Epithelial cell of esophagus (primary cell): ENCODE data around the gene P3R3URF.

ENCODE experiments used
- DNase-seq: peaks from one replicate; pipeline ENCODE4 v3.0.0; 2010; ENCODE audit warnings: low read depth
- H3K4me3 ChIP-seq: 2 replicates; pipeline ENCODE4 v1.5.1; 2011; ENCODE audit warnings: mild to moderate bottlenecking, low read length, control low read depth
- TF ChIP-seq, protein P1 (sequence below): IDR thresholded peaks from 2 replicates; pipeline ENCODE4 v1.5.1; 2011; ENCODE audit warnings: low read depth, mild to moderate bottlenecking, low read length, control low read depth, inconsistent platforms; ENCODE audit not compliant: insufficient read depth; ENCODE audit errors: missing control alignments

The P3R3URF gene

GRCh38 chr1:46173361-46173856 lies 2.9 kb downstream of the P3R3URF start:
- TF ChIP-seq, protein P1, sequence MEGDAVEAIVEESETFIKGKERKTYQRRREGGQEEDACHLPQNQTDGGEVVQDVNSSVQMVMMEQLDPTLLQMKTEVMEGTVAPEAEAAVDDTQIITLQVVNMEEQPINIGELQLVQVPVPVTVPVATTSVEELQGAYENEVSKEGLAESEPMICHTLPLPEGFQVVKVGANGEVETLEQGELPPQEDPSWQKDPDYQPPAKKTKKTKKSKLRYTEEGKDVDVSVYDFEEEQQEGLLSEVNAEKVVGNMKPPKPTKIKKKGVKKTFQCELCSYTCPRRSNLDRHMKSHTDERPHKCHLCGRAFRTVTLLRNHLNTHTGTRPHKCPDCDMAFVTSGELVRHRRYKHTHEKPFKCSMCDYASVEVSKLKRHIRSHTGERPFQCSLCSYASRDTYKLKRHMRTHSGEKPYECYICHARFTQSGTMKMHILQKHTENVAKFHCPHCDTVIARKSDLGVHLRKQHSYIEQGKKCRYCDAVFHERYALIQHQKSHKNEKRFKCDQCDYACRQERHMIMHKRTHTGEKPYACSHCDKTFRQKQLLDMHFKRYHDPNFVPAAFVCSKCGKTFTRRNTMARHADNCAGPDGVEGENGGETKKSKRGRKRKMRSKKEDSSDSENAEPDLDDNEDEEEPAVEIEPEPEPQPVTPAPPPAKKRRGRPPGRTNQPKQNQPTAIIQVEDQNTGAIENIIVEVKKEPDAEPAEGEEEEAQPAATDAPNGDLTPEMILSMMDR, result no peak
- no peak overlapping the region for H3K4me3 ChIP-seq
- no peak for DNase-seq

DNA sequence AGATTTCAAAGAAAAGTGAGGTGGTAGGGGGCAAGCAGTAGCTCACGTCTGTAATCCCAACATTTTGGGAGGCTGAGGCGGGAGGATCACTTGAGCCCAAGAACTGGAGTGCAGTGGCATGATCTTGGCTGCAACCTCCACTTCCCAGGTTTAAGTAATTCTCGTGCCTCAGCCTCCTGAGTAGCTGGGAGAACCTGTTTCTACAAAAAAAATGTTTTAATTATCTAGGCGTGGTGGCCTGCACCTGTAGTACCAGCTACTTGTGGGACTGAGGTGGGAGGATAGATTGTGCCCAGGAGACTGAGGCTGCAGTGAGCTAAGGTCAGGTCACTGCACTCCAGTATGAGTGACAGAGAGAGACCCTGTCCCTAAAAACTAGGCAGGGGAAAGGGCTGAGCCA lies 4.0 kb downstream of the P3R3URF start:
- DNase-seq, result no peak
- no peak overlapping the region for H3K4me3 ChIP-seq
- TF ChIP-seq, protein P1, result no peak

DNA sequence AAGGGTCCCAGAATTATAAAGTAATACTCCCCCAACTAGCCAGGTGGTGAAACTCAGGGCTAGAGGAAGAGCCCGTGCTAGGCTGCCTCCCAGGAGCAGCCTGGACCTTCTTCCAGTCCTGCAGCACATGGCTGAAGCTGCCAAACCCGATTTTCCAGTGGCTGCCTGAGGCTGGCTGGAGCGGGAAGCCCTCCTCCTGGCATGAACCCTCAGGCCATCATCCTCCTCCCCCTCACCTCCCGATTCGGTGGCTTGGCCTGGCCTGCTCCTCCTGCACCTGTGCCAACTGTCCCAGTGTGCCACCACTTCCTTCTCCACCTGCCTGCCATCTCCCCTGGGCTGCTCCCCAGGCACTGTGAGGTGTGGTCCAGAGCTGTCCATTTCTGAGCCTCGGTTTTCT lies 4.4 kb downstream of the P3R3URF start:
- TF ChIP-seq, protein P1, result no peak
- H3K4me3 ChIP-seq, result no peak overlapping the region
- peak; percentile 71 for DNase-seq

GRCh38 chr1:46171351-46171750 lies 4.9 kb downstream of the P3R3URF start:
- no peak overlapping the region for H3K4me3 ChIP-seq
- TF ChIP-seq, protein P1, result no peak
- DNase-seq, result no peak

- no peak for DNase-seq
- no peak overlapping the region for H3K4me3 ChIP-seq
- TF ChIP-seq, protein P1, result no peak
Measured at GRCh38 chr1:46169811-46170454, 6.4 kb downstream of the P3R3URF start.

DNA sequence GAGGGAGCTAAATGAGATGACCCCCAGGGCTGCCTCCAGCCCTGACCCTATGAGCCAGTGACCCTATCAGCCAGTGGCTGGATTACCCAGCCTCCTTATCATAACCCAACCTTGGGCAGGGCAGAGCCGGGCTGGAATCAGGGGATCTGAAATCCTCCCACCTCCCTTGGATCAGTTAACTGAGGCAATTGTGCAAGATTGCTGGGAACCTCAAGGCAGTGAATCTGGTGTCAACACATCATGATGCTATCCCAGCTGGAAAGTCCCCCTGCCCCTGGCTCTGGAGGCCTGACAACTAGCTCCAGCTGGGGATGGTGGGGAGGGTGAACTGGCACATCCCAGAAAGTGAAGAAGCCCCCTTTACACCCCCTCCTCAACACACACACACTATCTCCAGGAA lies 7.8 kb downstream of the P3R3URF start:
- DNase-seq, result no peak
- TF ChIP-seq, protein P1, result no peak
- H3K4me3 ChIP-seq, result no peak overlapping the region

- H3K4me3 ChIP-seq, result peak overlapping the region; percentile 41
- TF ChIP-seq, protein P1, result no peak
- DNase-seq, result no peak
Measured at GRCh38 chr1:46166521-46167462, 9.5 kb downstream of the P3R3URF start.
